Rectal smooth muscle tissue (tissue), 1 donor: ENCODE data around the gene ZNF416.

Experiments
- H3K27ac ChIP-seq: one replicate; pipeline ENCODE4 v1.7.0; 2013; ENCODE audit warnings: low read depth, low read length, inconsistent platforms
- H3K27me3 ChIP-seq: one replicate; pipeline ENCODE4 v1.7.0; 2013; ENCODE audit warnings: low read length; ENCODE audit not compliant: control insufficient read depth, insufficient read depth
- H3K36me3 ChIP-seq: one replicate; pipeline ENCODE4 v1.7.0; 2013; ENCODE audit warnings: low read length; ENCODE audit not compliant: control insufficient read depth, insufficient read depth
- H3K4me1 ChIP-seq: one replicate; pipeline ENCODE4 v1.7.0; 2013; ENCODE audit warnings: low read length; ENCODE audit not compliant: control insufficient read depth, insufficient read depth
- H3K4me3 ChIP-seq: one replicate; pipeline ENCODE4 v1.7.0; 2013; ENCODE audit warnings: low read length
- H3K9ac ChIP-seq: one replicate; pipeline ENCODE4 v1.7.0; 2013; ENCODE audit warnings: low read length

The ZNF416 gene

DNA sequence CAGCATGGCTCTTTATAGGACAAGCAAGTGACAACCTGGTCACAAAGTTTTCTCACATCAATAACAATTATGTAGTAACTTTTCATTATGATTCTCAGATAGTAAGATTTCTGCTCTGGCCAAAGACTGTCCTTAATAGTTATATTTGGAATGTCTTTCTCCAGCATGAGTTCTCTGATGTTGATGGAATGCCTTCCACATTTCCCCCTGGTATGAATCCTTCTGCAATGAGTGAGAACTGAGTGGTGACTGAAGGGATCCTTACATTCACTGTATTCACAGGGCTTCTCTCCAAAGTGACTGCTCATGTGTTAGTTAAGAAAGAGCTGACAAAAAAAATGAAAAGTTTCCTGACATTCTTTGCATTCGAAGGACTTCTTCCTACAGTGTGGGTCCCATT, 32.2 kb downstream of the ZNF416 start:
- no peak overlapping the region for H3K4me3 ChIP-seq
- no peak overlapping the region for H3K9ac ChIP-seq
- H3K27me3 ChIP-seq = no peaks in the 10 kb centered on the region
- no peaks in the 10 kb centered on the region for H3K4me1 ChIP-seq
- H3K36me3 ChIP-seq = peaks cover 62% of the 10 kb centered on the region
- no peak overlapping the region for H3K27ac ChIP-seq

DNA sequence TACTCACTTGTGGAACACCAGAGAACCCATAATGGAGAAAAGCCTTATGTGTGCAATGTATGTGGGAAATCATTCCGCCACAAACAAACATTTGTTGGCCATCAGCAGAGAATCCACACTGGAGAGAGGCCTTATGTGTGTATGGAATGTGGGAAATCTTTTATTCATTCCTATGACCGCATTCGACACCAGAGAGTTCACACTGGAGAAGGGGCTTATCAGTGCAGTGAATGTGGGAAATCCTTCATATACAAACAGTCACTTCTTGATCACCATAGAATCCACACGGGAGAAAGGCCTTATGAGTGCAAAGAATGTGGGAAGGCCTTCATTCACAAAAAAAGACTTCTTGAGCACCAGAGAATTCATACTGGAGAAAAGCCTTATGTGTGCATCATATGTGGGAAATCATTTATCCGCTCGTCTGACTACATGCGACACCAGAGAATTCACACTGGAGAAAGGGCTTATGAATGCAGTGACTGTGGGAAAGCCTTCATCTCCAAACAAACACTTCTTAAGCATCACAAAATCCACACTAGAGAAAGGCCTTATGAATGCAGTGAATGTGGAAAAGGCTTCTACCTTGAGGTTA, 40.7 kb downstream of the ZNF416 start:
- no peak overlapping the region for H3K27ac ChIP-seq
- peak overlapping the region; percentile 16 for H3K4me3 ChIP-seq
- H3K9ac ChIP-seq = no peak overlapping the region
- H3K27me3 ChIP-seq = no peaks in the 10 kb centered on the region
- no peaks in the 10 kb centered on the region for H3K4me1 ChIP-seq
- H3K36me3 ChIP-seq = peaks cover 60% of the 10 kb centered on the region

DNA sequence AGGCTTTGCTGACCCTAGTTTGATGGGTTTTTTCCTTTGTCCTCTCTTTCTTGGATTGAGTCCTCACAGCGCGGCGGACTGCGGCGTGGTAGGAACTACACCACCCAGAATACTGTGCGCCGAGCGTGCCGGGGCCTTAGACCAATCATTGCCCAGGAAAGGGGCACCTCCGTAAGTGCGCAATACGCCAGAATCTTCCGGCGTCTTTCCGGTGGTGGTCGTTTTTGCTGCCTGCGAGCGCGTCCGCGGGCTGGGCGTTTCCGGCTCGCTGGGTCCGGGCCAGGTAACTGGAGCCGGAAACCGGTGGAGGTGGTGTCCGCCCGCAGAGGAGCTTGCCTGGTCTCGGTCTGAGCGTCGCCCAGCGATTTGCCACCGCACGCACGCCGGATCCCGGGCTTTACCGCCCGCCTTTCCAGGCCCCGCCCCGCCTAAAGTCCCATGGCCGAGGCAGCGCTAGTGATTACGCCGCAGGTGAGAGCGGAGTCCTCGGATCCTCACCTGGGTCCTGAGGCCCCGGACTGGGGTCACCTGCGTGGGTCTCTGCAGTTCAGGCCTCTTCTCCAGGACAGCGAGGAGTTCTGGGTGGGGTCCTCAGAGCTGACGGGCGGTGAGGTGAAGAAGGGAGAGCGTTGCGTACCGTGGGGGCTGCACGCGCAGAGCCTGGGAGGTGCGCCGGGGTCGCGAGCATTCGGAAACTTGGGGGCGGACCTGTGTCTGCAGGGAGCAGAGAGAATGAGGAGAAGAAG, 51.4 kb downstream of the ZNF416 start, which contains the start of gene ZNF549:
ZNF549 (plus strand) TSS at position 221 of the 746 bp plus-strand sequence; CDS start at position 439, 218 bp downstream.
- Histone ChIP-seq H3K27ac (peak within 1 kb of the TSS; percentile 54), H3K36me3 (peaks cover 3% of the 10 kb centered on the region), H3K27me3 (no peaks in the 10 kb centered on the region), H3K9ac (peak within 1 kb of the TSS; percentile 75), H3K4me3 (peak within 1 kb of the TSS; percentile 93), H3K4me1 (no peaks in the 10 kb centered on the region)
